Gastrocnemius medialis (tissue), 4 donors: Measurements from ENCODE around the gene PXDN. TPM values are rescaled to one million over a fixed set of nuclear protein-coding genes. Genes with fewer than 3 reads are reported as not detected.

ENCODE experiments used
- ATAC-seq, 2 donors: fragments of 150-250 bp; one replicate each; pipeline ENCODE4 v1.9.1; 2016
- DNase-seq, 2 donors: peaks; one replicate each; pipeline ENCODE4 v3.0.0-alpha.2; 2019
- H3K27ac ChIP-seq, 4 donors: fragments of 200-600 bp; sonication (generic); 1 replicate in 1 of 4; 2 replicates in 3 of 4; pipeline ENCODE4 v1.5.1; 2016 to 2018; ENCODE audit warnings: mild to moderate bottlenecking in 2 of 4, moderate library complexity in 1 of 4
- H3K27me3 ChIP-seq, 3 donors: fragments of 200-600 bp; sonication (generic) in 2 of 3; 1 replicate in 1 of 3; 2 replicates in 2 of 3; pipeline versions ENCODE4 v1.5.1 to v1.6.0; 2016 to 2019; ENCODE audit warnings: mild to moderate bottlenecking in 1 of 3, moderate library complexity in 1 of 3
- H3K36me3 ChIP-seq, 2 donors: fragments of 200-600 bp; sonication (generic) in 1 of 2; one replicate each; pipeline ENCODE4 v1.5.1; 2017 to 2018
- H3K4me1 ChIP-seq, 2 donors: fragments of 200-600 bp; sonication (generic) in 1 of 2; one replicate each; pipeline ENCODE4 v1.5.1; 2016 to 2017; ENCODE audit warnings: mild to moderate bottlenecking in 2 of 2
- H3K4me3 ChIP-seq, 4 donors: fragments of 200-600 bp; sonication (generic) in 3 of 4; 1 replicate in 1 of 4; 2 replicates in 3 of 4; pipeline ENCODE4 v1.5.1; 2016 to 2019; ENCODE audit warnings: mild to moderate bottlenecking in 2 of 4
- H3K9me3 ChIP-seq, 3 donors: fragments of 200-600 bp; sonication (generic) in 2 of 3; 1 replicate in 1 of 3; 2 replicates in 2 of 3; pipeline ENCODE4 v1.5.1; 2016 to 2019
- CTCF ChIP-seq, 5 experiments: fragments of 450-650 bp in 3 of 5; fragments of 200-600 bp in 2 of 5; sonication (generic) in 2 of 5; IDR thresholded peaks in 4 of 5; conservative IDR thresholded peaks in 1 of 5; 1 replicate in 4 of 5; 2 replicates in 1 of 5; pipeline ENCODE4 v1.5.1; 2016 to 2019; ENCODE audit warnings: antibody characterized with exemption in 5 of 5, mild to moderate bottlenecking in 3 of 5, moderate library complexity in 3 of 5
- POLR2A ChIP-seq, 2 donors: fragments of 450-650 bp; IDR thresholded peaks; one replicate each; pipeline ENCODE4 v1.6.1; 2017; ENCODE audit warnings: antibody characterized with exemption in 2 of 2, mild to moderate bottlenecking in 2 of 2, moderate library complexity in 2 of 2
- in situ Hi-C, 4 donors: fragments of 200-750 bp; cut with MboI; loops; one replicate each; pipeline versions ENCODE4 v1.15.0 to v1.8.0; 2017; ENCODE audit warnings: low sequenced_read_pairs in 4 of 4
- intact Hi-C: fragments of 100-400 bp; cut with DNase I; formaldehyde crosslinking; loops from one replicate; pipeline ENCODE4 v1.15.1; 2023; ENCODE audit warnings: low total_unique reads
- total RNA-seq, 4 donors: library from RNA; depleted of rRNA; stranded (reverse); fragments of >200 nt; gene quantifications; one replicate each; pipeline versions ENCODE4 v1.1.0 to v1.2.3, GENCODE V29; 2016

PXDN gene
- total RNA-seq, 4 donors from 2014 or later: 7.8 to 13.4 (median 10.3) TPM

GRCh38 chr2:1664076-1664605 lies 80.2 kb downstream of the PXDN start:
- peaks cover 0 to 14% of the 10 kb centered on the region in 2 donors for H3K36me3 ChIP-seq

GRCh38 chr2:1663621-1664020 lies 80.7 kb downstream of the PXDN start:
- in situ Hi-C loops (no loop called here), intact Hi-C loops (no loop called here)

More at GRCh38 chr2:1664076-1664605, 80.2 kb downstream of the PXDN start:
- DNase-seq (no peak), ATAC-seq (no peak)
- TF ChIP-seq POLR2A (IDR thresholded peaks at IDR 0.05): no peak
- TF ChIP-seq CTCF (IDR thresholded peaks at IDR 0.05 in 4 of 5, conservative IDR thresholded peaks at IDR 0.05 in 1 of 5): no peak
- intact Hi-C loops: no loop called here
- Histone ChIP-seq H3K4me3 (no peak overlapping the region), H3K27ac (no peak overlapping the region), H3K9me3 (no peaks in the 10 kb centered on the region), H3K4me1 (no peaks in the 10 kb centered on the region), H3K27me3 (no peaks in the 10 kb centered on the region)
- in situ Hi-C loops: no loop called here

GRCh38 chr2:1662606-1663180 lies 81.6 kb downstream of the PXDN start:
- H3K27me3 ChIP-seq: no peaks in the 10 kb centered on the region
- DNase-seq: no peak
- TF ChIP-seq CTCF (IDR thresholded peaks at IDR 0.05 in 4 of 5, conservative IDR thresholded peaks at IDR 0.05 in 1 of 5) (no peak), POLR2A (IDR thresholded peaks at IDR 0.05) (no peak)
- no peak for ATAC-seq
- in situ Hi-C loops (no loop called here), intact Hi-C loops (no loop called here)
- H3K4me3 ChIP-seq: no peak overlapping the region
- H3K4me1 ChIP-seq: no peaks in the 10 kb centered on the region
- peaks cover 0 to 14% of the 10 kb centered on the region in 2 donors for H3K36me3 ChIP-seq
- no peaks in the 10 kb centered on the region for H3K9me3 ChIP-seq
- no peak overlapping the region for H3K27ac ChIP-seq

More at GRCh38 chr2:1663621-1664020, 80.7 kb downstream of the PXDN start:
- Histone ChIP-seq H3K9me3 (no peaks in the 10 kb centered on the region), H3K4me3 (no peak overlapping the region), H3K36me3 (peaks cover 0 to 14% of the 10 kb centered on the region in 2 donors), H3K27ac (no peak overlapping the region), H3K27me3 (no peaks in the 10 kb centered on the region), H3K4me1 (no peaks in the 10 kb centered on the region)
- TF ChIP-seq POLR2A (IDR thresholded peaks at IDR 0.05) (no peak), CTCF (IDR thresholded peaks at IDR 0.05 in 4 of 5, conservative IDR thresholded peaks at IDR 0.05 in 1 of 5) (no peak)
- DNase-seq (no peak), ATAC-seq (no peak)

- Histone ChIP-seq H3K27me3 (no peaks in the 10 kb centered on the region), H3K4me1 (no peaks in the 10 kb centered on the region), H3K4me3 (no peak overlapping the region), H3K9me3 (no peaks in the 10 kb centered on the region), H3K36me3 (peaks cover 0 to 14% of the 10 kb centered on the region in 2 donors), H3K27ac (no peak overlapping the region)
- intact Hi-C loops: no loop called here
- no peak for ATAC-seq
- no peak for DNase-seq
- TF ChIP-seq CTCF (IDR thresholded peaks at IDR 0.05 in 4 of 5, conservative IDR thresholded peaks at IDR 0.05 in 1 of 5): no peak
- TF ChIP-seq POLR2A (IDR thresholded peaks at IDR 0.05): no peak
- in situ Hi-C loops: no loop called here
These were observed 82.3 kb downstream of the PXDN start for GRCh38 chr2:1661891-1662605.
